HEK293T (cell line): ENCODE data around the gene ANP32B.
"Not testable (repeated sequence)": the region's sequence is repeated elsewhere in the genome, so short reads cannot be mapped to it uniquely, and the experiment has no call there.

Source experiments
- ELF4 ChIP-seq: fragments of 450-650 bp; IDR thresholded peaks from 2 replicates; pipeline ENCODE4 v1.6.1; 2017; ENCODE audit warnings: antibody characterized with exemption
- HDGF ChIP-seq: fragments of 450-650 bp; IDR thresholded peaks from 2 replicates; pipeline ENCODE4 v1.6.1; 2017; ENCODE audit warnings: antibody characterized with exemption, borderline replicate concordance
- L3MBTL2 ChIP-seq: fragments of 450-650 bp; conservative IDR thresholded peaks from 2 replicates; pipeline ENCODE4 v1.6.1; 2016; ENCODE audit warnings: mild to moderate bottlenecking
- PKNOX1 ChIP-seq: fragments of 450-650 bp; IDR thresholded peaks from 2 replicates; pipeline ENCODE4 v1.6.1; 2016

GRCh38 chr9:97947094-97947493 lies 36.0 kb upstream of the ANP32B start:
- TF ChIP-seq ELF4, L3MBTL2, PKNOX1, HDGF: not testable (repeated sequence)
